AG09309 (cell line): ENCODE measurements around the gene MYBPC2.

Experiments used
- DNase-seq: peaks from one replicate; pipeline ENCODE4 v3.0.0-alpha.2; 2010; ENCODE audit warnings: low read depth
- H3K4me3 ChIP-seq: 2 replicates; pipeline ENCODE4 v1.5.1; 2011; ENCODE audit warnings: mild to moderate bottlenecking, low read depth, low read length, moderate library complexity; ENCODE audit not compliant: control insufficient read depth
- TF ChIP-seq, protein P1 (sequence below): IDR thresholded peaks from 2 replicates; pipeline ENCODE4 v1.5.1; 2011; ENCODE audit warnings: mild to moderate bottlenecking, low read depth, low read length, inconsistent platforms; ENCODE audit not compliant: insufficient read depth, control insufficient read depth; ENCODE audit errors: missing control alignments

The MYBPC2 gene

DNA sequence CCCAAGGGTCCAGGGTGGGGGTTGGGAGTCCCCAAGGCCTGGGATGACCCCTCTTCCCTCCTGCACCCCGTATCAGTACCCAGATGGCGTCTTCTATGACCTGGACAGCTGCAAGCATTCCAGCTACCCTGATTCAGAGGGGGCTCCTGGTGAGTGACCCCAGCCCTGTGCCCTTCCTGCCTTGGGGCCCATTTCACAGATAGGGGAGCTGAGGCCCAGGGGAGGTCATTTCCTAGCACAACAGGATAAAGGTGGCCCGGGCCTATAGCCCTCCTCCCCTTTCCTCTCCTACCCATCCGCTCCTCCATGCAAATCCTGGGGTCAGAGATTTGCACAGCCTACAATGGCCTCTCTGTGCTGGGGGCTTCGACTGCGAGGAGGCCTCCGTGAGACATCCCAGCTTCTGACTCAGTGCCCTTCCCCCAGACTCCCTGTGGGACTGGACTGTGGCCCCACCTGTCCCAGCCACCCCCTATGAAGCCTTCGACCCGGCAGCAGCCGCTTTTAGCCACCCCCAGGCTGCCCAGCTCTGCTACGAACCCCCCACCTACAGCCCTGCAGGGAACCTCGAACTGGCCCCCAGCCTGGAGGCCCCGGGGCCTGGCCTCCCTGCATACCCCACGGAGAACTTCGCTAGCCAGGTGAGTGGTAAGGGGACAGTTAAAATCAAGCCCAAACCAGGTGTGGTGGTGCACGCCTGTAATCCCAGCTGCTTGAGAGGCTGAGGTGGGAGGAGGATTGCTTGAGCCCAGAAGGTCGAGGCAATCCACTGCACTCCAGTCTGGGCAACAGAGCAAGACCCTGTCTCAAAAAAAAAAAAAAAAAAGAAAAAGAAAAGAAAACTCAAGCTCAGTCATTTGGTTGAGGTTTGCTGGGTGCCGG is 10.1 kb upstream of the MYBPC2 start:
- DNase-seq: no peak
- H3K4me3 ChIP-seq: no peak overlapping the region
- TF ChIP-seq, protein P1, sequence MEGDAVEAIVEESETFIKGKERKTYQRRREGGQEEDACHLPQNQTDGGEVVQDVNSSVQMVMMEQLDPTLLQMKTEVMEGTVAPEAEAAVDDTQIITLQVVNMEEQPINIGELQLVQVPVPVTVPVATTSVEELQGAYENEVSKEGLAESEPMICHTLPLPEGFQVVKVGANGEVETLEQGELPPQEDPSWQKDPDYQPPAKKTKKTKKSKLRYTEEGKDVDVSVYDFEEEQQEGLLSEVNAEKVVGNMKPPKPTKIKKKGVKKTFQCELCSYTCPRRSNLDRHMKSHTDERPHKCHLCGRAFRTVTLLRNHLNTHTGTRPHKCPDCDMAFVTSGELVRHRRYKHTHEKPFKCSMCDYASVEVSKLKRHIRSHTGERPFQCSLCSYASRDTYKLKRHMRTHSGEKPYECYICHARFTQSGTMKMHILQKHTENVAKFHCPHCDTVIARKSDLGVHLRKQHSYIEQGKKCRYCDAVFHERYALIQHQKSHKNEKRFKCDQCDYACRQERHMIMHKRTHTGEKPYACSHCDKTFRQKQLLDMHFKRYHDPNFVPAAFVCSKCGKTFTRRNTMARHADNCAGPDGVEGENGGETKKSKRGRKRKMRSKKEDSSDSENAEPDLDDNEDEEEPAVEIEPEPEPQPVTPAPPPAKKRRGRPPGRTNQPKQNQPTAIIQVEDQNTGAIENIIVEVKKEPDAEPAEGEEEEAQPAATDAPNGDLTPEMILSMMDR: no peak

- H3K4me3 ChIP-seq: no peak overlapping the region
- TF ChIP-seq, protein P1: no peak
- DNase-seq: no peak
Measured at GRCh38 chr19:50423279-50424113, 9.2 kb upstream of the MYBPC2 start.

GRCh38 chr19:50425581-50425980 is 7.1 kb upstream of the MYBPC2 start:
- TF ChIP-seq, protein P1: no peak
- DNase-seq: no peak
- no peak overlapping the region for H3K4me3 ChIP-seq

- H3K4me3 ChIP-seq: peak overlapping the region; percentile 19
- no peak for DNase-seq
- TF ChIP-seq, protein P1: no peak
Measured at GRCh38 chr19:50427318-50427925, 5.3 kb upstream of the MYBPC2 start.

GRCh38 chr19:50427997-50428425 is 4.7 kb upstream of the MYBPC2 start:
- TF ChIP-seq, protein P1: no peak
- H3K4me3 ChIP-seq: peak overlapping the region; percentile 19
- no peak for DNase-seq

GRCh38 chr19:50428772-50429463 is 3.8 kb upstream of the MYBPC2 start:
- DNase-seq: no peak

More at GRCh38 chr19:50428772-50429463, 3.8 kb upstream of the MYBPC2 start:
- TF ChIP-seq, protein P1: no peak
- no peak overlapping the region for H3K4me3 ChIP-seq
